Neural cell (in vitro differentiated cells): ENCODE results near the gene DPP10. TPM values are rescaled to one million over a fixed set of nuclear protein-coding genes. Genes with fewer than 3 reads are reported as not detected.

Experiments
- H2AFZ ChIP-seq: fragments of 200-600, 300-800 bp; sonication (generic), shearing (Covaris generic); 2 replicates; pipeline ENCODE4 v1.6.0; 2014; ENCODE audit warnings: low read depth, mild to moderate bottlenecking, antibody characterized with exemption, low read length, moderate library complexity
- H3F3A ChIP-seq: fragments of 200-600 bp; shearing (Covaris generic); 2 replicates; pipeline ENCODE4 v1.6.1; 2016; ENCODE audit warnings: mild to moderate bottlenecking, moderate library complexity, mixed read lengths, antibody characterized with exemption, low read length; ENCODE audit not compliant: insufficient read depth, poor library complexity, severe bottlenecking
- H3K27ac ChIP-seq: fragments of 200-600, 300-800 bp; sonication (generic), shearing (Covaris generic); 2 replicates; pipeline ENCODE4 v1.5.1; 2014; ENCODE audit warnings: mild to moderate bottlenecking, low read length, moderate library complexity
- H3K27me3 ChIP-seq: fragments of 300-800, 200-600 bp; sonication (generic), shearing (Covaris generic); 2 replicates; pipeline ENCODE4 v1.6.0; 2014; ENCODE audit warnings: mild to moderate bottlenecking, low read depth, low read length, moderate library complexity; ENCODE audit not compliant: insufficient read depth
- H3K36me3 ChIP-seq: fragments of 300-800, 200-600 bp; sonication (generic), shearing (Covaris generic); 2 replicates; pipeline ENCODE4 v1.5.1; 2014; ENCODE audit warnings: mild to moderate bottlenecking, antibody characterized with exemption, low read length, moderate library complexity; ENCODE audit not compliant: insufficient read depth
- H3K4me2 ChIP-seq: fragments of 300-800, 200-600 bp; sonication (generic), shearing (Covaris generic); 2 replicates; pipeline ENCODE4 v1.6.0; 2014; ENCODE audit warnings: mild to moderate bottlenecking, low read length
- H3K4me3 ChIP-seq: fragments of 300-800, 200-600 bp; sonication (generic), shearing (Covaris generic); 2 replicates; pipeline ENCODE4 v1.5.1; 2014; ENCODE audit warnings: mild to moderate bottlenecking, low read length, moderate library complexity
- H3K79me2 ChIP-seq: fragments of 200-600 bp; shearing (Covaris generic); replicated peaks from 2 replicates; pipeline ENCODE4 v1.6.0; 2014; ENCODE audit warnings: mild to moderate bottlenecking, low read length, moderate library complexity; ENCODE audit not compliant: insufficient read depth
- H3K9ac ChIP-seq: fragments of 300-800, 200-600 bp; sonication (generic), shearing (Covaris generic); 2 replicates; pipeline ENCODE4 v1.6.1; 2016; ENCODE audit warnings: mild to moderate bottlenecking, low read length, mixed read lengths
- H3K9me2 ChIP-seq: fragments of 200-600 bp; shearing (Covaris generic); 2 replicates; pipeline ENCODE4 v1.6.1; 2016; ENCODE audit warnings: mild to moderate bottlenecking, low read length, mixed read lengths; ENCODE audit not compliant: insufficient read depth
- H3K9me3 ChIP-seq: fragments of 200-600, 300-800 bp; sonication (generic), shearing (Covaris generic); 2 replicates; pipeline ENCODE4 v1.6.1; 2016; ENCODE audit warnings: mild to moderate bottlenecking, mixed run types, low read length, moderate library complexity, mixed read lengths
- H4K20me1 ChIP-seq: fragments of 200-600 bp; shearing (Covaris generic); 2 replicates; pipeline ENCODE4 v1.6.1; 2016; ENCODE audit warnings: mild to moderate bottlenecking, mixed run types; ENCODE audit not compliant: insufficient read depth
- EP300 ChIP-seq: fragments of 450-650 bp; conservative IDR thresholded peaks from 2 replicates; pipeline ENCODE4 v1.6.1; 2014; ENCODE audit warnings: antibody characterized with exemption, mild to moderate bottlenecking, moderate library complexity; ENCODE audit not compliant: poor library complexity, severe bottlenecking
- EZH2 ChIP-seq: fragments of 200-600, 300-800 bp; shearing (Covaris generic), sonication (generic); IDR thresholded peaks from 2 replicates; pipeline ENCODE4 v1.6.1; 2014; ENCODE audit warnings: antibody characterized with exemption, low read length, borderline replicate concordance, mild to moderate bottlenecking; ENCODE audit not compliant: insufficient read depth, poor library complexity, severe bottlenecking
- MXI1 ChIP-seq: fragments of 450-650 bp; conservative IDR thresholded peaks from 2 replicates; pipeline ENCODE4 v1.6.1; 2014; ENCODE audit warnings: antibody characterized with exemption, mild to moderate bottlenecking; ENCODE audit not compliant: poor library complexity, severe bottlenecking
- POLR2AphosphoS5 ChIP-seq: IDR thresholded peaks from 2 replicates; pipeline ENCODE4 v1.6.1; 2012
- RAD21 ChIP-seq: fragments of 450-650 bp; conservative IDR thresholded peaks from 2 replicates; pipeline ENCODE4 v1.6.1; 2014; ENCODE audit warnings: antibody characterized with exemption, mild to moderate bottlenecking, moderate library complexity
- SMC3 ChIP-seq: fragments of 450-650 bp; conservative IDR thresholded peaks from 2 replicates; pipeline ENCODE4 v1.6.1; 2014; ENCODE audit warnings: antibody characterized with exemption, mild to moderate bottlenecking, moderate library complexity; ENCODE audit not compliant: poor library complexity
- TAF1 ChIP-seq: IDR thresholded peaks from 2 replicates; pipeline ENCODE4 v1.6.1; 2012; ENCODE audit warnings: low read depth
- polyA plus RNA-seq: library from polyadenylated mRNA; depleted of rRNA; stranded (reverse); fragments of >200 nt; gene quantifications from 2 replicates; pipeline ENCODE4 v1.2.3, GENCODE V29; 2014
- TF ChIP-seq, protein P1 (sequence below): fragments of 450-650 bp; IDR thresholded peaks from 2 replicates; pipeline ENCODE4 v1.5.1; 2014; ENCODE audit warnings: antibody characterized with exemption, mild to moderate bottlenecking, moderate library complexity; ENCODE audit not compliant: poor library complexity, severe bottlenecking
- TF ChIP-seq, protein P2 (sequence below): IDR thresholded peaks from 2 replicates; pipeline ENCODE4 v1.6.1; 2012; ENCODE audit warnings: borderline replicate concordance

DPP10 gene
- polyA plus RNA-seq, 1 donor from 2014 or later: 13.9 TPM

DNA sequence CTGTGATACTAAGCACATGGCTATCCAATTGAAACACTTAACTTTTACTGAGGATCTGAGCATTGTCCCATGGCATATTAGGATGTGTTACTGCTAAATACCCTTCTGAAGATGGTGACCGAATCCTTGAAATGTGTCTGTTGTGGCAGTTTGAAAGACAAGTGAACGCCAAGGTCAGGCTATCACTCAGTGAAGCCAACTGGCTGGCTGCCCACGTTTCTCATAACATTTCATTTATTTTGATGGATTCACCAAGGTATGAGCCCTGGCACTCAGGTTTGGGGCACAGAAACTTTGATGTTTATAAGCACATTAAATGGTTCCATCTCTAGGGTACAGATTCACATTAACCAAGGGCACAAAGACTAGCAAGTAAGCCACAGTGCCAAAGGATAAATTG lies 850.3 kb downstream of the DPP10 start:
- Histone ChIP-seq H3F3A (no peaks in the 10 kb centered on the region), H3K4me3 (no peak overlapping the region), H2AFZ (no peak overlapping the region), H3K9me2 (no peaks in the 10 kb centered on the region), H3K36me3 (no peaks in the 10 kb centered on the region), H3K27ac (no peak overlapping the region), H3K27me3 (no peaks in the 10 kb centered on the region), H3K4me2 (no peak overlapping the region), H3K79me2 (no peaks in the 10 kb centered on the region), H3K9me3 (no peaks in the 10 kb centered on the region), H4K20me1 (no peaks in the 10 kb centered on the region), H3K9ac (no peak overlapping the region)
- TF ChIP-seq, protein P1, sequence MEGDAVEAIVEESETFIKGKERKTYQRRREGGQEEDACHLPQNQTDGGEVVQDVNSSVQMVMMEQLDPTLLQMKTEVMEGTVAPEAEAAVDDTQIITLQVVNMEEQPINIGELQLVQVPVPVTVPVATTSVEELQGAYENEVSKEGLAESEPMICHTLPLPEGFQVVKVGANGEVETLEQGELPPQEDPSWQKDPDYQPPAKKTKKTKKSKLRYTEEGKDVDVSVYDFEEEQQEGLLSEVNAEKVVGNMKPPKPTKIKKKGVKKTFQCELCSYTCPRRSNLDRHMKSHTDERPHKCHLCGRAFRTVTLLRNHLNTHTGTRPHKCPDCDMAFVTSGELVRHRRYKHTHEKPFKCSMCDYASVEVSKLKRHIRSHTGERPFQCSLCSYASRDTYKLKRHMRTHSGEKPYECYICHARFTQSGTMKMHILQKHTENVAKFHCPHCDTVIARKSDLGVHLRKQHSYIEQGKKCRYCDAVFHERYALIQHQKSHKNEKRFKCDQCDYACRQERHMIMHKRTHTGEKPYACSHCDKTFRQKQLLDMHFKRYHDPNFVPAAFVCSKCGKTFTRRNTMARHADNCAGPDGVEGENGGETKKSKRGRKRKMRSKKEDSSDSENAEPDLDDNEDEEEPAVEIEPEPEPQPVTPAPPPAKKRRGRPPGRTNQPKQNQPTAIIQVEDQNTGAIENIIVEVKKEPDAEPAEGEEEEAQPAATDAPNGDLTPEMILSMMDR: no peak
- TF ChIP-seq POLR2AphosphoS5 (no peak), EZH2 (no peak), RAD21 (no peak), EP300 (no peak), MXI1 (no peak), TAF1 (no peak)

DNA sequence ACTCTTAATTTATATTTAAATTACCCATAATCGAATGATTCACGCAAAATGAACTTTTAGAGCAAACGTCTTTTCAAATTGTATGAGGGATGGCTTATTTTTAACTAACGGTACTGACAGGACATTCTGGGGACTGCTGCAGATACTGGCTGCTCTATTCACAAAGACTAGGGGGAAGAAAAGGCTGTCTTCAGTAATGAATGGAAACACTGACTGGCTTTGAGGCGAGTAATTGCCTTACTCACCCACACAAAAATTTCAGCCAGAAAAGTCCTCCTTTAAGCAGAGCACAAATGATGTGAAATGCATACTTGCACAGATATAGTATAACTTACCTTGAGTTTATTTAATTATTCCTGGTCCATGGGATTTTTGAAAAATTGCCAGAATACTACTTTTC lies 852.6 kb downstream of the DPP10 start:
- Histone ChIP-seq H3K36me3 (no peaks in the 10 kb centered on the region), H3K27ac (no peak overlapping the region)

More for the DNA sequence above, 852.6 kb downstream of the DPP10 start:
- H3K4me3 ChIP-seq: no peak overlapping the region
- no peaks in the 10 kb centered on the region for H3F3A ChIP-seq
- TF ChIP-seq, protein P2, sequence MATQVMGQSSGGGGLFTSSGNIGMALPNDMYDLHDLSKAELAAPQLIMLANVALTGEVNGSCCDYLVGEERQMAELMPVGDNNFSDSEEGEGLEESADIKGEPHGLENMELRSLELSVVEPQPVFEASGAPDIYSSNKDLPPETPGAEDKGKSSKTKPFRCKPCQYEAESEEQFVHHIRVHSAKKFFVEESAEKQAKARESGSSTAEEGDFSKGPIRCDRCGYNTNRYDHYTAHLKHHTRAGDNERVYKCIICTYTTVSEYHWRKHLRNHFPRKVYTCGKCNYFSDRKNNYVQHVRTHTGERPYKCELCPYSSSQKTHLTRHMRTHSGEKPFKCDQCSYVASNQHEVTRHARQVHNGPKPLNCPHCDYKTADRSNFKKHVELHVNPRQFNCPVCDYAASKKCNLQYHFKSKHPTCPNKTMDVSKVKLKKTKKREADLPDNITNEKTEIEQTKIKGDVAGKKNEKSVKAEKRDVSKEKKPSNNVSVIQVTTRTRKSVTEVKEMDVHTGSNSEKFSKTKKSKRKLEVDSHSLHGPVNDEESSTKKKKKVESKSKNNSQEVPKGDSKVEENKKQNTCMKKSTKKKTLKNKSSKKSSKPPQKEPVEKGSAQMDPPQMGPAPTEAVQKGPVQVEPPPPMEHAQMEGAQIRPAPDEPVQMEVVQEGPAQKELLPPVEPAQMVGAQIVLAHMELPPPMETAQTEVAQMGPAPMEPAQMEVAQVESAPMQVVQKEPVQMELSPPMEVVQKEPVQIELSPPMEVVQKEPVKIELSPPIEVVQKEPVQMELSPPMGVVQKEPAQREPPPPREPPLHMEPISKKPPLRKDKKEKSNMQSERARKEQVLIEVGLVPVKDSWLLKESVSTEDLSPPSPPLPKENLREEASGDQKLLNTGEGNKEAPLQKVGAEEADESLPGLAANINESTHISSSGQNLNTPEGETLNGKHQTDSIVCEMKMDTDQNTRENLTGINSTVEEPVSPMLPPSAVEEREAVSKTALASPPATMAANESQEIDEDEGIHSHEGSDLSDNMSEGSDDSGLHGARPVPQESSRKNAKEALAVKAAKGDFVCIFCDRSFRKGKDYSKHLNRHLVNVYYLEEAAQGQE: no peak
- TF ChIP-seq, protein P1: no peak
- TF ChIP-seq SMC3 (no peak), POLR2AphosphoS5 (no peak), EP300 (no peak), RAD21 (no peak), TAF1 (no peak), MXI1 (no peak), EZH2 (no peak)
- H2AFZ ChIP-seq: no peak overlapping the region
- H3K9ac ChIP-seq: no peak overlapping the region
- H3K79me2 ChIP-seq: no peaks in the 10 kb centered on the region
- no peaks in the 10 kb centered on the region for H3K27me3 ChIP-seq
- no peaks in the 10 kb centered on the region for H3K9me3 ChIP-seq
- no peaks in the 10 kb centered on the region for H3K9me2 ChIP-seq
- H4K20me1 ChIP-seq: no peaks in the 10 kb centered on the region
- no peak overlapping the region for H3K4me2 ChIP-seq
